Upper lobe of right lung (tissue), 1 donor: ENCODE results near the gene GDA. TPM values are rescaled to one million over a fixed set of nuclear protein-coding genes. Genes with fewer than 3 reads are reported as not detected.

Experiments used
- ATAC-seq: fragments of 200-7000 bp; cut with Tn5 transposase; one replicate; pipeline ENCODE4 v1.9.1; 2020; ENCODE audit warnings: mild to moderate bottlenecking, moderate library complexity
- DNase-seq: peaks from one replicate; pipeline ENCODE4 v3.0.0-alpha.2; 2020
- H3K27ac ChIP-seq: fragments of 200-600 bp; one replicate; pipeline ENCODE4 v1.8.0; 2022
- H3K27me3 ChIP-seq: fragments of 200-600 bp; one replicate; pipeline ENCODE4 v1.8.0; 2022; ENCODE audit warnings: mild to moderate bottlenecking
- H3K36me3 ChIP-seq: fragments of 200-600 bp; one replicate; pipeline ENCODE4 v1.8.0; 2022
- H3K4me1 ChIP-seq: fragments of 200-600 bp; one replicate; pipeline ENCODE4 v1.8.0; 2022
- H3K4me3 ChIP-seq: fragments of 200-600 bp; one replicate; pipeline ENCODE4 v1.8.0; 2022; ENCODE audit warnings: mild to moderate bottlenecking
- H3K9me3 ChIP-seq: fragments of 200-600 bp; one replicate; pipeline ENCODE4 v1.8.0; 2022
- intact Hi-C: fragments of 100-400 bp; cut with DNase I; formaldehyde crosslinking; loops from one replicate; pipeline ENCODE4 v1.11.0; 2022
- total RNA-seq: library from RNA; stranded (reverse); fragmentation: NEBNext Ultra II Directional; extraction: Animal tissue kit (Norgen Biotek cat#: 25700); gene quantifications from one replicate; pipeline ENCODE4 v1.2.1, GENCODE V29; 2021
- TF ChIP-seq, protein P1 (sequence below): fragments of 200-600 bp; IDR thresholded peaks from one replicate; pipeline ENCODE4 v1.8.0; 2022; ENCODE audit warnings: antibody characterized with exemption
- donor health status: DM: no; HTN: yes; CAD: no; lungs with severe emphysema.

Gene GDA
- total RNA-seq, 1 donor from 2014 or later, result 0.20 TPM

DNA sequence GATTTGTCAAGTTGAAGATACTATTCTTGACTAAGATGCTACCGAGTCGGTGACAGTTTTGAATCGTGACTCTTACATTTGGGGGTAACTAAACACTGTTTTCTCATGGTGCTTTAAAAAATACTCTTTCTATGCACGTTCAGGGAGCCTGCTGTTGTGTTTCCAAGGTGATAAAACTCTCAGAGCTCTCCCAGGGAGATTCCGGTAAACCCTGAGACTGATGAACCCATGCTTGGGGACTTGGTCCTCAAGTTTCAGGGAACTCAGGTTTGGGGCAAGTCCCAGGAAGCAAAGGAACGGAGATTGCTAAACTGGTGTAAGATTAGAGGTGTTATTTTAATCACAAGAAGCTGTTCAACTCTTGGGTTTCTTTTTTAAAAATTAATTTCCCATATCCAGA is 1.4 kb downstream of the GDA start:
- Histone ChIP-seq H3K4me3 (no peak overlapping the region), H3K4me1 (no peaks in the 10 kb centered on the region), H3K27me3 (peaks cover 36% of the 10 kb centered on the region), H3K36me3 (no peaks in the 10 kb centered on the region), H3K27ac (no peak overlapping the region), H3K9me3 (no peaks in the 10 kb centered on the region)
- intact Hi-C loops, result no loop called here
- DNase-seq (no peak), ATAC-seq (no peak)
- TF ChIP-seq, protein P1, sequence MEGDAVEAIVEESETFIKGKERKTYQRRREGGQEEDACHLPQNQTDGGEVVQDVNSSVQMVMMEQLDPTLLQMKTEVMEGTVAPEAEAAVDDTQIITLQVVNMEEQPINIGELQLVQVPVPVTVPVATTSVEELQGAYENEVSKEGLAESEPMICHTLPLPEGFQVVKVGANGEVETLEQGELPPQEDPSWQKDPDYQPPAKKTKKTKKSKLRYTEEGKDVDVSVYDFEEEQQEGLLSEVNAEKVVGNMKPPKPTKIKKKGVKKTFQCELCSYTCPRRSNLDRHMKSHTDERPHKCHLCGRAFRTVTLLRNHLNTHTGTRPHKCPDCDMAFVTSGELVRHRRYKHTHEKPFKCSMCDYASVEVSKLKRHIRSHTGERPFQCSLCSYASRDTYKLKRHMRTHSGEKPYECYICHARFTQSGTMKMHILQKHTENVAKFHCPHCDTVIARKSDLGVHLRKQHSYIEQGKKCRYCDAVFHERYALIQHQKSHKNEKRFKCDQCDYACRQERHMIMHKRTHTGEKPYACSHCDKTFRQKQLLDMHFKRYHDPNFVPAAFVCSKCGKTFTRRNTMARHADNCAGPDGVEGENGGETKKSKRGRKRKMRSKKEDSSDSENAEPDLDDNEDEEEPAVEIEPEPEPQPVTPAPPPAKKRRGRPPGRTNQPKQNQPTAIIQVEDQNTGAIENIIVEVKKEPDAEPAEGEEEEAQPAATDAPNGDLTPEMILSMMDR, result no peak

DNA sequence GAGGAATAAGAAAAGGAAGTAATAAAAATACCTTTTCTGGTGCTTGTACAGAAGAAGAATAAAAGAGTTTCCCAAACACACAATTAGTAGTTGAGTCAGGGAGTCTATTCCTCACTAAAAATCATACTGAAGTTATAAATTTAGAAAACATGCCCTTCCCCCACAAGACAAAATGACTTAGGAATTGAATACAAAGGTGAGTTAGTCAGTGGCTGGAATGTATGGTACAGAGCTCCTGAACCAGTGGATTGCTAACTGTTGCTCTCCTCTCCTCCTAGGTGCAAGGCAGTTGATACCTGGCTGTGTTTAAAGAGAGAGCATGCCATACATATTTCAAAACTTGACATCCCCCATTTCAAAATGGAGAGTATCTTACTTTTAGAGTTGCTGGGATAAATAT is 1.9 kb downstream of the GDA start:
- no peaks in the 10 kb centered on the region for H3K9me3 ChIP-seq
- no peaks in the 10 kb centered on the region for H3K36me3 ChIP-seq
- no peak overlapping the region for H3K27ac ChIP-seq
- no peaks in the 10 kb centered on the region for H3K4me1 ChIP-seq
- H3K4me3 ChIP-seq, result no peak overlapping the region
- intact Hi-C loops, result no loop called here
- peaks cover 36% of the 10 kb centered on the region for H3K27me3 ChIP-seq
- ATAC-seq (no peak), DNase-seq (no peak)
- TF ChIP-seq, protein P1, result no peak

DNA sequence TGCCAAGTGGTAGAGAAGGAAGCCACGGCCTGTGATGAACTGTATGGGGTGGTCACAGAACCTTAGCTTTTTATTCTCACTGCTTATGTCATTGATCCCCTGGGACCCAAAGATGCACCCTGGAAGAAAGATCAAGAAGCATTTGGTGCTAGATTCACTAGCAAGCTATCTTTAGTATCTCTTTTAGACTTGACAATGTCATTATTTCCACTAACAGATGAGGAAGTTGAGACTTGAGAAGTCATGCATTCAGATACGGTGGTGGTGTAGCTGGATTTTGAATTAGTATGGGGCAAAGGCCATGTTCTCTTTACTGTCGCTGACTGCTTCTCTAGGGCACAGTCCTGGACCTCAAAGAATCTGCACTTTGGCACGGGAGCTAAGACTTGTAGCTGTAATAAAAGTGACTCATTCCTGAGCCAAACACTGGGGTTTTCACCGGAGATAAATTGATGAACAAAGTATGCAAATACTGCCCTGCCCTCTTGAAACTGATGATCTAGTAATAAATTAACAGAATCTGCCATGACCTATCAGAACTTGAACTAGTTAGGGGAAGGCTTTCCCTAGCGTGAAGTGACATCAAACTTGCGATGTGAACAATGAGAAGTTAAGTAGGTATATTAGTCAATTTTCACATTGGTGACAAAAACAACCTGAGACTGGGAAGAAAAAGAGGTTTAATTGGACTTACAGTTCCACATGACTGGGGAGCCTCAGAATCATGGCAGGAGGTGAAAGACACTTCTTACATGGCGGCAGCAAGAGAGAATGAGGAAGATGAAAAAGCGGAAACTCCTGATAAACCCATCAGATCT is 5.4 kb downstream of the GDA start:
- no peaks in the 10 kb centered on the region for H3K36me3 ChIP-seq
- H3K27me3 ChIP-seq, result peaks cover 17% of the 10 kb centered on the region
- TF ChIP-seq, protein P1, result no peak
- H3K4me3 ChIP-seq, result no peak overlapping the region
- H3K27ac ChIP-seq, result no peak overlapping the region
- H3K4me1 ChIP-seq, result no peaks in the 10 kb centered on the region
- no peak for DNase-seq
- intact Hi-C loops, result no loop called here
- ATAC-seq, result peak; percentile 60
- no peaks in the 10 kb centered on the region for H3K9me3 ChIP-seq

DNA sequence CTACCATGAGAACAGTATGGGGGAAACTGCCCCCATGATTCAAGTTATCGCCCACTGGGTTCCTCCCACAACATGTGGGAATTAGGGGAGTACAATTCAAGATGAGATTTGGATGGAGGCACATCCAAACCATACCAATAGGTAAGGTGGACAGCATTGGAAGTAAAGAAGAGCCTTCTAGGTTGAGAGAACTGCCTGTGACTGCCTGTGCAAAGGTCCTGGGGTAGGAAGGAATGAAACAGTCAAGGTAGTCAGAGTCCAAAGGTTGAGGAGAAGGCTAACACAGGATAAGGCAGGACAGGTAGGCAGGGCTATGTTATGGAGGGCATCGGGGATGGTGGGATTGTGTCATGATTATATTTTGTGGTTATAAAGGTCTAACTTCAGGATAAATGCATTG is 6.1 kb downstream of the GDA start:
- Histone ChIP-seq H3K9me3 (no peaks in the 10 kb centered on the region), H3K27me3 (peaks cover 11% of the 10 kb centered on the region), H3K36me3 (no peaks in the 10 kb centered on the region), H3K4me1 (no peaks in the 10 kb centered on the region), H3K4me3 (no peak overlapping the region), H3K27ac (no peak overlapping the region)
- TF ChIP-seq, protein P1, result no peak
- ATAC-seq (no peak), DNase-seq (no peak)
- intact Hi-C loops, result no loop called here

DNA sequence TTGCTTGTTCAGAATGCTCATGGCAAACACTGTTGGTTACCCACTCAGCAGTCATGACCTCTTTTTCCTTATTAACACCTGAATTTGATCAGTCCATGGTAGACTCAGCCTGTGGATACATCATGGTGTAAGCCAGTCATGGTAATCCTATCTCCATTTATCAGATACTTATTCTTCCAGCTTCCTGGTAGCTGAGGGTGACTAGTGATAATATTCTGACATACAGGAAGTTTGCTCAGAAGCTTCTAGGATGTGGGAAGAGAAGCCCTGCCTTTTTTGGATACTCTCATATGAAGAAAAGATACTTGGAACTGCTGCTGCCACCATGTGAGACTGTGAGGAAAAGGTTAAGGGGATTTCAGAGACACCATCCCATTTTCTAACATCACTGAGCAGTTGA is 7.3 kb downstream of the GDA start:
- Histone ChIP-seq H3K9me3 (no peaks in the 10 kb centered on the region), H3K4me1 (no peaks in the 10 kb centered on the region), H3K36me3 (no peaks in the 10 kb centered on the region), H3K27ac (no peak overlapping the region), H3K27me3 (no peaks in the 10 kb centered on the region), H3K4me3 (no peak overlapping the region)
- intact Hi-C loops, result no loop called here
- ATAC-seq (no peak), DNase-seq (no peak)
- TF ChIP-seq, protein P1, result no peak
